ENCODE measurements around the gene INMT.
A peak's percentile ranks its signal among the peaks of the same experiment; 100 is the strongest.

INMT gene

GRCh38 chr7:30765408-30765807 lies 13.5 kb downstream of the INMT start:
- no peak overlapping the region for H2AFZ ChIP-seq (ENCODE audit: low read depth, low read length)
- H3K4me3 ChIP-seq (ENCODE audit: low read length), result no peak overlapping the region
- H3K4me1 ChIP-seq (ENCODE audit: insufficient read depth, low read length), result no peaks in the 10 kb centered on the region
- H3K27me3 ChIP-seq (ENCODE audit: insufficient read depth, low read length), result peaks cover 5% of the 10 kb centered on the region
- H3K36me3 ChIP-seq (ENCODE audit: insufficient read depth, low read length), result no peaks in the 10 kb centered on the region
- no peaks in the 10 kb centered on the region for H3K9me3 ChIP-seq (ENCODE audit: low read length)

- H3K9me3 ChIP-seq (ENCODE audit: low read length), result no peaks in the 10 kb centered on the region
- H2AFZ ChIP-seq (ENCODE audit: low read depth, low read length), result peak overlapping the region; percentile 87
- peaks cover 8% of the 10 kb centered on the region for H3K4me1 ChIP-seq (ENCODE audit: insufficient read depth, low read length)
- H3K4me3 ChIP-seq (ENCODE audit: low read length), result peak overlapping the region; percentile 68
- no peaks in the 10 kb centered on the region for H3K27me3 ChIP-seq (ENCODE audit: insufficient read depth, low read length)
- H3K36me3 ChIP-seq (ENCODE audit: insufficient read depth, low read length), result no peaks in the 10 kb centered on the region
Measured at GRCh38 chr7:30770845-30771173, 18.9 kb downstream of the INMT start.

DNA sequence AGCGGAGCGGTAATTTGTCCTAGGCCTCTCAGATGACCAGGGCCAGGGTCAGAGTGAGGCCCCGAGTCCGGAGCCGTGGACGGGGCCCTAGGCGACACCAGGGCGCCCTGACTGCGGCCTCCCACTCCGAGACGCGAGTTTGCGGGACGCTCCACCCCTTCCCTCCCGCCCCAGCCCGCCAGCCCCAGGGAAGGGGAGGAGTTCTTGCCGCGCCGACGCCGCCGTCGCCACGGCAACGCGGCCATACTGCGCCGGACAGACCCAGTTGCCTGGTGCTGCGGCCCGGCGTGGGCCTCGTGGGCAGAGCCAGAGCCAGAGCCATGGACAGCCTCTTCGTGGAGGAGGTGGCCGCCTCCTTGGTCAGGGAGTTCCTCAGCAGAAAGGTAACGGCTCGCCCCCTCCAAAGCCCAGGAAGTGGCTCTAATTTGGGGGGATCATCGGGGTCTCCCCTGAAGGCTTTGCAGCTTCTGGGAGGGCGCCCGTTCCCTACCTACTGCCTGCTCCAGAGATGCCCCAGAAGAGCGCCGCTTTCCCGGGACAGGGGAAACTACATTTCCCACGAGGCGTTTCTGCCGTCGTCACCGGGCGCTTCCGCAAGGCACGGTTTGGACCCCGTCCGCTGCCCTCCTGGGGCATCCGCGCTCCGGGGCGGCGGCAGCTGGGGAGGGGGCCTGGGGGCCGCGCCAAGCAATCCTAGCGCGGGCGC lies 19.4 kb downstream of the INMT start, which contains the start of gene MINDY4:
MINDY4 (plus strand) TSS at position 244 of the 706 bp plus-strand sequence; CDS start at position 321, 77 bp downstream.
- H3K36me3 ChIP-seq (ENCODE audit: insufficient read depth, low read length), result no peaks in the 10 kb centered on the region

DNA sequence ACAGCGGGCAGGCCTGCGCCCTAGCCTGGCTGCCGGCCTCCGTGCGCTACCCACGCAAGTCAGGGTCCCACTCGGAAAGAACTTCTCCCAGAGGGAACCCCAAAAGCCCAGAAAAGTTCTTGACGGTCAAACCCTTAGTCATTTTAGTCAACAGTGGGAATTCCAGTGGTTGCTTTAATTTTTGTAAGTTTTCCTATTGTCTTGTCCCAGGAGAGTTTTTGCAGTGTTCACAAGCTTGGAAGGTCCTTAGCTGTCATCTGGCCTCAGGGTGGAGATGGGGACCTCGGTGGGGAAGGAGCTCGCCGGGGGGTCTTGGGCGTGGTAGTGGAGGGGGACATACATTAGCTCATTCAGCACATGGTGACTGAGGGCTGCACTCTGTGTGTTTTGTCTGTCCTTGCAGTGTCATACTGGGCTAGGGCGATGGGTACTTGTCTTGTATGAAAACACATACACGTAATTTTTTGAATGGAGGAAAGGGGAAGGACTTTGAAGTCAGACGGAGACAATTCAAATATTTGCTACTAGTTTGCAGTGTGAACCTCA lies 20.0 kb downstream of the INMT start:
- Histone ChIP-seq H3K4me1 (ENCODE audit: insufficient read depth, low read length) (peaks cover 8% of the 10 kb centered on the region), H3K9me3 (ENCODE audit: low read length) (no peaks in the 10 kb centered on the region), H3K27me3 (ENCODE audit: insufficient read depth, low read length) (no peaks in the 10 kb centered on the region), H3K36me3 (ENCODE audit: insufficient read depth, low read length) (no peaks in the 10 kb centered on the region), H3K4me3 (ENCODE audit: low read length) (peak overlapping the region; percentile 68), H2AFZ (ENCODE audit: low read depth, low read length) (peak overlapping the region; percentile 87)

More for the DNA sequence above, 19.4 kb downstream of the INMT start, which contains the start of gene MINDY4:
- no peaks in the 10 kb centered on the region for H3K27me3 ChIP-seq (ENCODE audit: insufficient read depth, low read length)
- no peaks in the 10 kb centered on the region for H3K9me3 ChIP-seq (ENCODE audit: low read length)
- H3K4me3 ChIP-seq (ENCODE audit: low read length), result peak within 1 kb of the TSS; percentile 68
- H2AFZ ChIP-seq (ENCODE audit: low read depth, low read length), result peak within 1 kb of the TSS; percentile 87
- H3K4me1 ChIP-seq (ENCODE audit: insufficient read depth, low read length), result peaks cover 8% of the 10 kb centered on the region

GRCh38 chr7:30772984-30773383 lies 21.0 kb downstream of the INMT start:
- Histone ChIP-seq H2AFZ (ENCODE audit: low read depth, low read length) (no peak overlapping the region), H3K4me3 (ENCODE audit: low read length) (peak overlapping the region; percentile 68), H3K4me1 (ENCODE audit: insufficient read depth, low read length) (peaks cover 8% of the 10 kb centered on the region), H3K9me3 (ENCODE audit: low read length) (no peaks in the 10 kb centered on the region), H3K27me3 (ENCODE audit: insufficient read depth, low read length) (no peaks in the 10 kb centered on the region), H3K36me3 (ENCODE audit: insufficient read depth, low read length) (no peaks in the 10 kb centered on the region)

GRCh38 chr7:30775992-30776391 lies 24.1 kb downstream of the INMT start:
- Histone ChIP-seq H3K4me3 (ENCODE audit: low read length) (no peak overlapping the region), H3K9me3 (ENCODE audit: low read length) (no peaks in the 10 kb centered on the region), H3K36me3 (ENCODE audit: insufficient read depth, low read length) (peaks cover 5% of the 10 kb centered on the region), H2AFZ (ENCODE audit: low read depth, low read length) (no peak overlapping the region), H3K4me1 (ENCODE audit: insufficient read depth, low read length) (peaks cover 8% of the 10 kb centered on the region), H3K27me3 (ENCODE audit: insufficient read depth, low read length) (no peaks in the 10 kb centered on the region)

DNA sequence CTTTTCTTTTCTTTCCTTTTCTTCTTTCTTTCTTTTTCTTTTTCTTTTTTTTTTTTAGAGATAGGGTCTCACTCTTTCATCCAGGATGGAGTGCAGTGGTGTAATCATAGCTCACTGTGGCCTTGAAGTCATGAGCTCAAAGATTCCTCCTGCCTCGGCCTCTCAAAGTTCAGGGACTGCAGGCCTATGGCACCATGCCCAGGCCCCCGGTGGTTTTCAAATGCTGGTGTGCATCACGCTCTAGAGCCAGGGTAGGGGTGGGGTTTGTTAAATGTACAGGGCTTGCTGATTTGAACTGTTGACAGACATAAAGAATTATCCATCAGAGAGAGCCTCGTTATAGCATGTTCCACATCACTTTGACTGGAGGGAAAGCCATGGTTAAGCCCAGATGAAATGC lies 25.0 kb downstream of the INMT start:
- H3K27me3 ChIP-seq (ENCODE audit: insufficient read depth, low read length), result no peaks in the 10 kb centered on the region
- H3K36me3 ChIP-seq (ENCODE audit: insufficient read depth, low read length), result peaks cover 8% of the 10 kb centered on the region
- H3K4me1 ChIP-seq (ENCODE audit: insufficient read depth, low read length), result peaks cover 8% of the 10 kb centered on the region

DNA sequence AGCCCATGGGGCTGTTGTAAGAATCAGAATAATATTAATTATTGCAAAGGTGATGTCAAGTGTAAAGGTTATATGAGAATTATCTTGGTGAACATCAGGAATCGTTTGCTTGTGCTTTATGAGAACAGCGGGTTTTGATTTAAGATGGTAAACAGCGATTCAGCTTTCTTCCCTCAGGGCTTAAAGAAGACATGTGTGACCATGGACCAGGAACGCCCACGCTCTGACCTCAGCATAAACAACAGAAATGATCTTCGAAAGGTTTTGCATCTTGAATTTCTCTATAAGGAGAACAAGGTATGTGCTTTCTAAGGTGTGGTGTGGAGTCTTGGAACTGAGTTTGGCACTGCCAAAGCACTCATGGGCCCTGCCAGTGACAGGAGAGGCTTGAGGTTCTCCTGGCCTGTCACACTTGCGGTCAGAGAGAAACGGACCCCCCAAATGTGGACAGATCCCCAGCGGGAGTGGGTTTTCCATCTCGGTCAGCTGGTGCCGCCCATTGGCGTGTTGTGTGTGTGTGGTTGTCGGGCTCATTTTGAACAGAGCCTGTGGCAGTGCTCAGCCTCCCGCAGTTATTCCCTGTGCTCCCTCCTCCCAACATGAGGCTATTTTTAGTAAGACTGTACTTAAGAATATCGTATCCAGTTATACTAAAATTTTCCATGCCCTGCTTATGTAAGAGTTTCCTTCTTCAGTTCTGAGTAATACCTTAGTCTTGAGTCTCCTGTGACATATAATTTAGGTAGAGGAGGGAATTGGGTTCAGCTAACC lies 26.5 kb downstream of the INMT start:
- Histone ChIP-seq H2AFZ (ENCODE audit: low read depth, low read length) (no peak overlapping the region), H3K4me3 (ENCODE audit: low read length) (no peak overlapping the region), H3K27me3 (ENCODE audit: insufficient read depth, low read length) (no peaks in the 10 kb centered on the region), H3K9me3 (ENCODE audit: low read length) (no peaks in the 10 kb centered on the region), H3K36me3 (ENCODE audit: insufficient read depth, low read length) (peaks cover 21% of the 10 kb centered on the region), H3K4me1 (ENCODE audit: insufficient read depth, low read length) (no peaks in the 10 kb centered on the region)

More for the DNA sequence above, 25.0 kb downstream of the INMT start:
- H3K4me3 ChIP-seq (ENCODE audit: low read length), result no peak overlapping the region
- H3K9me3 ChIP-seq (ENCODE audit: low read length), result no peaks in the 10 kb centered on the region
- no peak overlapping the region for H2AFZ ChIP-seq (ENCODE audit: low read depth, low read length)

- Histone ChIP-seq H2AFZ (ENCODE audit: low read depth, low read length) (no peak overlapping the region), H3K4me1 (ENCODE audit: insufficient read depth, low read length) (no peaks in the 10 kb centered on the region), H3K27me3 (ENCODE audit: insufficient read depth, low read length) (no peaks in the 10 kb centered on the region), H3K4me3 (ENCODE audit: low read length) (no peak overlapping the region), H3K9me3 (ENCODE audit: low read length) (no peaks in the 10 kb centered on the region), H3K36me3 (ENCODE audit: insufficient read depth, low read length) (peaks cover 28% of the 10 kb centered on the region)
Measured at GRCh38 chr7:30779574-30779973, 27.6 kb downstream of the INMT start.

DNA sequence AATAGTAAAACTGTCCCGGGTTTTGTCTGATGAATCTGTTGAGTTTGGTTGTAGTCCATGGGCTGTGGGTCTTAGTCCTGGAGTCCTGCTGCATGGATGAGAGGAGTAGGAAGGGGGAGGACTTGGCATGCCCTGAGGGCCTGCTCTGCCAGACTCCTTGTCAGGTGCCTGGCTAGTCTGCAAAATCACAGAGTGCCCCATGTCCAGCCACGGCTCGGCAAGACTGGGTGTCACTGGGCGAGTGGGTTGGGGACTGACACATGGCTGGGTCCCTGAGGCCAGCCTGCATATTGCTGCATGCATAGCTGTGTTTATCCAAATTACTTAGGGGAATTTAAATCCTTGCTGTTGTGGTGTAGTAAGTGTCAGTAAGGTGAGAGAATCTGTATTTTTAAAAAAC lies 29.0 kb downstream of the INMT start:
- no peaks in the 10 kb centered on the region for H3K9me3 ChIP-seq (ENCODE audit: low read length)
- no peaks in the 10 kb centered on the region for H3K27me3 ChIP-seq (ENCODE audit: insufficient read depth, low read length)
- peaks cover 40% of the 10 kb centered on the region for H3K36me3 ChIP-seq (ENCODE audit: insufficient read depth, low read length)
- no peak overlapping the region for H3K4me3 ChIP-seq (ENCODE audit: low read length)
- no peak overlapping the region for H2AFZ ChIP-seq (ENCODE audit: low read depth, low read length)
- no peaks in the 10 kb centered on the region for H3K4me1 ChIP-seq (ENCODE audit: insufficient read depth, low read length)

GRCh38 chr7:30782690-30783089 lies 30.8 kb downstream of the INMT start:
- no peaks in the 10 kb centered on the region for H3K4me1 ChIP-seq (ENCODE audit: insufficient read depth, low read length)

DNA sequence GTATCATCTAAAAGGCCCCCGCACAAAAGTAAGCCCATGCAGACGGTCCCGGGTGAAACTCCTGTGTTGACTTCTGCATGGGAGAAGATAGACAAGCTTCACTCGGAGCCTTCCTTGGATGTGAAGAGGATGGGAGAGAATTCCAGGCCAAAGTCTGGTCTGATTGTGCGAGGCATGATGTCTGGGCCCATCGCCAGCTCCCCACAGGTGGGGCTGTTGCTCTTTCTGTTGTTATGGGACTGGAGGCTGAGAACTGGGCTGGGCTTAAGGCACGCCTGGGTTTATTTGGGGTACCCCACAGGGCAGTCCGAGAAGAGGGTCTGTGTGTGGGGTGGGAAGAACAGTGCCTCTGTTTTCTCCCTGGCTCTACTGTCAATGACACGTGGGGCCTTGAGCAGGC lies 33.9 kb downstream of the INMT start:
- Histone ChIP-seq H3K36me3 (ENCODE audit: insufficient read depth, low read length) (peaks cover 52% of the 10 kb centered on the region), H3K4me3 (ENCODE audit: low read length) (no peak overlapping the region), H2AFZ (ENCODE audit: low read depth, low read length) (no peak overlapping the region), H3K27me3 (ENCODE audit: insufficient read depth, low read length) (no peaks in the 10 kb centered on the region), H3K9me3 (ENCODE audit: low read length) (no peaks in the 10 kb centered on the region), H3K4me1 (ENCODE audit: insufficient read depth, low read length) (no peaks in the 10 kb centered on the region)

More at GRCh38 chr7:30782690-30783089, 30.8 kb downstream of the INMT start:
- Histone ChIP-seq H3K27me3 (ENCODE audit: insufficient read depth, low read length) (no peaks in the 10 kb centered on the region), H3K4me3 (ENCODE audit: low read length) (no peak overlapping the region), H3K9me3 (ENCODE audit: low read length) (no peaks in the 10 kb centered on the region), H3K36me3 (ENCODE audit: insufficient read depth, low read length) (peaks cover 50% of the 10 kb centered on the region), H2AFZ (ENCODE audit: low read depth, low read length) (no peak overlapping the region)

GRCh38 chr7:30787486-30787885 lies 35.6 kb downstream of the INMT start:
- H3K9me3 ChIP-seq (ENCODE audit: low read length), result no peaks in the 10 kb centered on the region
- no peak overlapping the region for H3K4me3 ChIP-seq (ENCODE audit: low read length)
- peaks cover 50% of the 10 kb centered on the region for H3K36me3 ChIP-seq (ENCODE audit: insufficient read depth, low read length)
- H2AFZ ChIP-seq (ENCODE audit: low read depth, low read length), result no peak overlapping the region
- no peaks in the 10 kb centered on the region for H3K4me1 ChIP-seq (ENCODE audit: insufficient read depth, low read length)
- H3K27me3 ChIP-seq (ENCODE audit: insufficient read depth, low read length), result no peaks in the 10 kb centered on the region
